Measurements from ENCODE around the gene ZFAND3.

The ZFAND3 gene

GRCh38 chr6:38065734-38066305 is 246.3 kb downstream of the ZFAND3 start:
- Histone ChIP-seq H3K18ac (ENCODE audit: low read depth in 1 of 2, low read length in 2 of 2) (no peak overlapping the region), H2BK120ac (ENCODE audit: low read depth, low read length) (no peak overlapping the region), H3K4me2 (ENCODE audit: low read length, poor library complexity, severe bottlenecking) (no peak overlapping the region), H2BK5ac (ENCODE audit: low read depth, low read length, poor library complexity, severe bottlenecking) (no peak overlapping the region), H3K14ac (ENCODE audit: low read length in 2 of 2) (no peak overlapping the region), H3K4me3 (ENCODE audit: insufficient read depth in 1 of 2, low read depth in 1 of 2, low read length in 2 of 2) (no peak overlapping the region), H2BK12ac (ENCODE audit: low read length in 2 of 2) (no peak overlapping the region), H3K9ac (ENCODE audit: low read length) (no peak overlapping the region), H3K9me3 (ENCODE audit: control insufficient read depth, low read length) (no peaks in the 10 kb centered on the region), H3K23ac (ENCODE audit: low read length in 2 of 2) (no peak overlapping the region), H4K8ac (ENCODE audit: low read length) (no peak overlapping the region), H3K4me1 (ENCODE audit: control insufficient read depth, insufficient read depth, low read depth, low read length) (no peaks in the 10 kb centered on the region), H4K91ac (ENCODE audit: low read length) (no peak overlapping the region), H3K79me1 (replicated peaks; ENCODE audit: low read length, poor library complexity, severe bottlenecking) (peaks cover 27% of the 10 kb centered on the region), H2AK5ac (ENCODE audit: low read length, severe bottlenecking) (no peak overlapping the region), H3K27ac (ENCODE audit: low read length, poor library complexity, severe bottlenecking) (no peak overlapping the region), H2BK15ac (ENCODE audit: low read depth, poor library complexity, severe bottlenecking) (no peak overlapping the region), H3K36me3 (ENCODE audit: control insufficient read depth in 1 of 2, insufficient read depth in 2 of 2, low read depth in 1 of 2, low read length in 2 of 2) (peaks cover 8 to 55% of the 10 kb centered on the region in 2 experiments), H3K27me3 (ENCODE audit: control insufficient read depth in 1 of 2, insufficient read depth in 1 of 2, low read length in 2 of 2) (no peaks in the 10 kb centered on the region), H3K4ac (ENCODE audit: low read depth in 1 of 2, low read length in 2 of 2) (no peak overlapping the region), H2AFZ (ENCODE audit: low read depth, low read length) (no peak overlapping the region)
- DNase-seq: no peak
- WGBS: 100% methylated on average over 1 of the region's 2 CpGs

GRCh38 chr6:38067263-38067980 is 247.9 kb downstream of the ZFAND3 start:
- WGBS: 27% methylated on average over 1 of the region's 2 CpGs
- H3K79me1 ChIP-seq (replicated peaks; ENCODE audit: low read length, poor library complexity, severe bottlenecking): peaks cover 21% of the 10 kb centered on the region
- H3K4me2 ChIP-seq (ENCODE audit: low read length, poor library complexity, severe bottlenecking): no peak overlapping the region
- H2AK5ac ChIP-seq (ENCODE audit: low read length, severe bottlenecking): no peak overlapping the region
- H4K91ac ChIP-seq (ENCODE audit: low read length): no peak overlapping the region
- no peak overlapping the region for H3K14ac ChIP-seq (ENCODE audit: low read length in 2 of 2)
- no peak overlapping the region for H2BK15ac ChIP-seq (ENCODE audit: low read depth, poor library complexity, severe bottlenecking)
- H3K36me3 ChIP-seq (ENCODE audit: control insufficient read depth in 1 of 2, insufficient read depth in 2 of 2, low read depth in 1 of 2, low read length in 2 of 2): peaks cover 3 to 42% of the 10 kb centered on the region in 2 experiments
- no peak overlapping the region for H3K9ac ChIP-seq (ENCODE audit: low read length)
- H2BK120ac ChIP-seq (ENCODE audit: low read depth, low read length): no peak overlapping the region
- H2BK5ac ChIP-seq (ENCODE audit: low read depth, low read length, poor library complexity, severe bottlenecking): no peak overlapping the region
- no peak overlapping the region for H3K18ac ChIP-seq (ENCODE audit: low read depth in 1 of 2, low read length in 2 of 2)
- no peaks in the 10 kb centered on the region for H3K27me3 ChIP-seq (ENCODE audit: control insufficient read depth in 1 of 2, insufficient read depth in 1 of 2, low read length in 2 of 2)
- no peak overlapping the region for H2BK12ac ChIP-seq (ENCODE audit: low read length in 2 of 2)
- no peaks in the 10 kb centered on the region for H3K4me1 ChIP-seq (ENCODE audit: control insufficient read depth, insufficient read depth, low read depth, low read length)
- H4K8ac ChIP-seq (ENCODE audit: low read length): no peak overlapping the region
- no peak overlapping the region for H3K4me3 ChIP-seq (ENCODE audit: insufficient read depth in 1 of 2, low read depth in 1 of 2, low read length in 2 of 2)
- H3K9me3 ChIP-seq (ENCODE audit: control insufficient read depth, low read length): no peaks in the 10 kb centered on the region
- no peak overlapping the region for H2AFZ ChIP-seq (ENCODE audit: low read depth, low read length)
- H3K23ac ChIP-seq (ENCODE audit: low read length in 2 of 2): no peak overlapping the region
- no peak overlapping the region for H3K27ac ChIP-seq (ENCODE audit: low read length, poor library complexity, severe bottlenecking)
- no peak overlapping the region for H3K4ac ChIP-seq (ENCODE audit: low read depth in 1 of 2, low read length in 2 of 2)
- no peak for DNase-seq

- peaks cover 21% of the 10 kb centered on the region for H3K79me1 ChIP-seq (replicated peaks; ENCODE audit: low read length, poor library complexity, severe bottlenecking)
Measured at GRCh38 chr6:38068854-38069590, 249.5 kb downstream of the ZFAND3 start.

GRCh38 chr6:38077488-38078030 is 258.0 kb downstream of the ZFAND3 start:
- 99% methylated on average over 3 of the region's 4 CpGs for WGBS
- Histone ChIP-seq H3K4ac (ENCODE audit: low read depth in 1 of 2, low read length in 2 of 2) (no peak overlapping the region), H4K91ac (ENCODE audit: low read length) (no peak overlapping the region), H2AK5ac (ENCODE audit: low read length, severe bottlenecking) (no peak overlapping the region), H4K8ac (ENCODE audit: low read length) (no peak overlapping the region), H3K14ac (ENCODE audit: low read length in 2 of 2) (no peak overlapping the region), H3K27me3 (ENCODE audit: control insufficient read depth in 1 of 2, insufficient read depth in 1 of 2, low read length in 2 of 2) (no peaks in the 10 kb centered on the region), H3K27ac (ENCODE audit: low read length, poor library complexity, severe bottlenecking) (no peak overlapping the region), H3K18ac (ENCODE audit: low read depth in 1 of 2, low read length in 2 of 2) (no peak overlapping the region), H2AFZ (ENCODE audit: low read depth, low read length) (no peak overlapping the region), H2BK15ac (ENCODE audit: low read depth, poor library complexity, severe bottlenecking) (no peak overlapping the region), H3K36me3 (ENCODE audit: control insufficient read depth in 1 of 2, insufficient read depth in 2 of 2, low read depth in 1 of 2, low read length in 2 of 2) (peaks cover 0 to 14% of the 10 kb centered on the region in 2 experiments), H2BK12ac (ENCODE audit: low read length in 2 of 2) (no peak overlapping the region), H2BK120ac (ENCODE audit: low read depth, low read length) (no peak overlapping the region), H3K4me1 (ENCODE audit: control insufficient read depth, insufficient read depth, low read depth, low read length) (no peaks in the 10 kb centered on the region), H3K4me2 (ENCODE audit: low read length, poor library complexity, severe bottlenecking) (no peak overlapping the region), H3K79me1 (replicated peaks; ENCODE audit: low read length, poor library complexity, severe bottlenecking) (peaks cover 21% of the 10 kb centered on the region), H3K9me3 (ENCODE audit: control insufficient read depth, low read length) (no peaks in the 10 kb centered on the region), H3K23ac (ENCODE audit: low read length in 2 of 2) (no peak overlapping the region), H2BK5ac (ENCODE audit: low read depth, low read length, poor library complexity, severe bottlenecking) (no peak overlapping the region), H3K9ac (ENCODE audit: low read length) (no peak overlapping the region), H3K4me3 (ENCODE audit: insufficient read depth in 1 of 2, low read depth in 1 of 2, low read length in 2 of 2) (no peak overlapping the region)
- DNase-seq: no peak

More at GRCh38 chr6:38068854-38069590, 249.5 kb downstream of the ZFAND3 start:
- no peak overlapping the region for H2BK5ac ChIP-seq (ENCODE audit: low read depth, low read length, poor library complexity, severe bottlenecking)
- H3K14ac ChIP-seq (ENCODE audit: low read length in 2 of 2): no peak overlapping the region
- H3K4me3 ChIP-seq (ENCODE audit: insufficient read depth in 1 of 2, low read depth in 1 of 2, low read length in 2 of 2): no peak overlapping the region
- H3K36me3 ChIP-seq (ENCODE audit: control insufficient read depth in 1 of 2, insufficient read depth in 2 of 2, low read depth in 1 of 2, low read length in 2 of 2): peaks cover 3 to 26% of the 10 kb centered on the region in 2 experiments
- no peak overlapping the region for H3K4ac ChIP-seq (ENCODE audit: low read depth in 1 of 2, low read length in 2 of 2)
- DNase-seq: no peak
- no peak overlapping the region for H2BK15ac ChIP-seq (ENCODE audit: low read depth, poor library complexity, severe bottlenecking)
- H3K27ac ChIP-seq (ENCODE audit: low read length, poor library complexity, severe bottlenecking): no peak overlapping the region
- H2AFZ ChIP-seq (ENCODE audit: low read depth, low read length): no peak overlapping the region
- no peak overlapping the region for H3K4me2 ChIP-seq (ENCODE audit: low read length, poor library complexity, severe bottlenecking)
- no peak overlapping the region for H2BK12ac ChIP-seq (ENCODE audit: low read length in 2 of 2)
- H2AK5ac ChIP-seq (ENCODE audit: low read length, severe bottlenecking): no peak overlapping the region
- no peak overlapping the region for H3K18ac ChIP-seq (ENCODE audit: low read depth in 1 of 2, low read length in 2 of 2)
- peak overlapping the region; percentile 62 for H3K9ac ChIP-seq (ENCODE audit: low read length)
- H3K9me3 ChIP-seq (ENCODE audit: control insufficient read depth, low read length): no peaks in the 10 kb centered on the region
- no peak overlapping the region for H4K8ac ChIP-seq (ENCODE audit: low read length)
- H4K91ac ChIP-seq (ENCODE audit: low read length): no peak overlapping the region
- H3K4me1 ChIP-seq (ENCODE audit: control insufficient read depth, insufficient read depth, low read depth, low read length): no peaks in the 10 kb centered on the region
- WGBS: 88% methylated on average over 4 of the region's 7 CpGs
- H2BK120ac ChIP-seq (ENCODE audit: low read depth, low read length): no peak overlapping the region
- no peak overlapping the region for H3K23ac ChIP-seq (ENCODE audit: low read length in 2 of 2)
- no peaks in the 10 kb centered on the region for H3K27me3 ChIP-seq (ENCODE audit: control insufficient read depth in 1 of 2, insufficient read depth in 1 of 2, low read length in 2 of 2)
